AG08396 (cell line): ENCODE data around the gene RRAGD.

Experiments
- DNase-seq: peaks from one replicate; pipeline ENCODE4 v3.0.0; 2012; ENCODE audit warnings: low spot score, mixed read lengths

The RRAGD gene

DNA sequence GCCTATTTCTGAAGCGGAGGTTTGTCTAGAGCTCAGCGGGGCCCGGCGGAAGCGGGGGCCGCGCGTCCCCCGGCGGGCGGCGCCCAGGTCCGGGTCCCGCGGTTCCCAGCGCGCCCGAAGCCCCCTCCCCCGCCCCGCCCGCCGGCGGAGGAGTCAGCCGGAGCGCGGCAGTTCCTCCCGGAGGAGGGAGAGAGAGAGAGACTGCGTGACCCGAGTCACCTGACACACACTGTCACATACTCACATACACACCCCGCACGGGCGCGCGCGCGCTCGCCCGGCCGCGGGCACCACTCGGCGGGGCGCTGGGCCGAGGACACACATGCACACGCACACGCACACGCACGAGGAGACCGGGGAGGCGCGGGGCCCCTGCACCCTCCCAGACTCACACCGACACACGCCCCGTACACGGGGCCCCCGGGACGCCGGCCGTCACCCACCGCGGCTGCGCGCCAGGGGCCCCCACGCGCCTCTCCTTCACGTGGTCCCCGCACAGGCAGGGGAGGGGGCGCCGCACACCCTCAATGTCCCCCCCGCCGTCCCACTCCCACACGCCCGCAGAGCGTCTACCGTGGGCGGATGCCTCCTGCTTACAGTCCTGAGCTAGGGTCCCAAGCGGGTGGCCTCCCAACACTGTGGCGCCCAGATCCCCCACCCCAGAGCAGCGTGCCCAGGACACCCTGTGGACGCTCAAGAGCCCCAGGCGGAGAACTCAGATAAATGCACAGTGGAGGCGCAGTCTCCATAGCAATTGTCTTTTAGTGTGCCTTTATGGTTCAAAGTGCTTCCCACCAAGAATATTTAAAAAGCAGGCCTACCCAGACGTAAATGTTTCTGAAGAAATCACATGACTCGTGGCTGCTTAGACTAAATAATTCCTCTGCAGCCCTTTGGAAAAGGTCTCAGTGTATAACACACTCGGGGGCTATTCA lies at the start of gene RRAGD:
Gene RRAGD (minus strand): TSS at position 203 of the 935 bp plus-strand sequence. CDS start 280 bp downstream, outside the sequence.
- DNase-seq = peak; percentile 65

GRCh38 chr6:89460713-89461112 lies 48.6 kb upstream of the RRAGD start:
- no peak for DNase-seq

DNA sequence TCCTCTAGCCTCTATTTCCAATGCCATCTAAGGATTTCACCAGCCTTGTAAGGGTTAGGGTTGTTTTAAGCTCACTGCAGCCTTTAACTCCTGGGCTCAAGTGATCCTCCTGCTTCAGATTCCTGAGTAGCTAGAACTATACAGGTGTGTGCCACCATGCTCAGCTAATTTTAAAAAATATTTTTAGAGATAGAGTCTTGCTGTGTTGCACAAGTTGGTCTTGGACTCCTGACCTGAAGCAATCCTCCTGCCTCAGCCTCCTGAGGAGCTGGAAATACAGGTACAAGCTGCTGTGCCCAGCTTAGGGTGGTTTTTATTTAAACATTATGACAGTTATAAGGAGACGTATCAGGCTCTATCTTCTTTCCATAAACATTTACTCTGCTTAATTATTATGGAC lies 47.4 kb upstream of the RRAGD start:
- no peak for DNase-seq

DNA sequence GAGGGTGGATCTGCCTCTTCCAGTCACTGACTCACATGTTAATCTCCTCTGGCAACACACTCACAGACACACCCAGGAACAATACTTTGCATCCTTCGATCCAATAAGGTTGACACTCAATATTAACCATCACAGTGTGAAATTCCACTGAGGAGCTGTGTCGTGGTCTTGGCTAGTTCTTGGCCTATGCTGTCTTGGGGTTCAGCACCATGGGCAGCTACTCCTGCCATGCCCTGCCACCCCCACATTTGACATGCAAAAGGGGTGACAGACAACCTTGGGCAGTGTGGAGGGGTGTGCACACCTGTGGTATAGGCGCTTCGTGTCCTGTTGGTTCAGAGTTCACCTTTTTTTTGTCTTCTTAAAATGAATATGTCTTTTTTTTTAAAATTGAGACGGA lies 46.6 kb upstream of the RRAGD start:
- no peak for DNase-seq

- no peak for DNase-seq
Measured at GRCh38 chr6:89454300-89454699, 42.2 kb upstream of the RRAGD start.

DNA sequence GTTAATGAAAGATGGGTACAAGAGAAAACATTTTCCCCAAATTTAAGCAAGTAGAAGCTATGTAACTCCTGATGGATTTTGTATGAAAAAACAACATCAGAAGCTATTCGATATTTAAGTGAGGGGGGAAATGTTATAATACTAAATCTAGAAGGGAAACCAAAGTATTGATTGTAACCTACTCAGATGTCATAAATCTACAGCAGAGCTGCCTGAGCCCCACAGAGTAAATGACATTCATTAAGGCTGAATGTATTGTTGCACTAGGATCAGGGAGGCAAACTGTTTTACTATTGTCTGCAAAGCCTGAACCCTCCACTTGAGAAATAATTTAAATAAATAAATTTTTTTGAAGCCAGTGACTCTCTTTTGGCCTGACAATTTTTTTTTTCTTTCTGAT lies 40.2 kb upstream of the RRAGD start:
- DNase-seq = no peak

DNA sequence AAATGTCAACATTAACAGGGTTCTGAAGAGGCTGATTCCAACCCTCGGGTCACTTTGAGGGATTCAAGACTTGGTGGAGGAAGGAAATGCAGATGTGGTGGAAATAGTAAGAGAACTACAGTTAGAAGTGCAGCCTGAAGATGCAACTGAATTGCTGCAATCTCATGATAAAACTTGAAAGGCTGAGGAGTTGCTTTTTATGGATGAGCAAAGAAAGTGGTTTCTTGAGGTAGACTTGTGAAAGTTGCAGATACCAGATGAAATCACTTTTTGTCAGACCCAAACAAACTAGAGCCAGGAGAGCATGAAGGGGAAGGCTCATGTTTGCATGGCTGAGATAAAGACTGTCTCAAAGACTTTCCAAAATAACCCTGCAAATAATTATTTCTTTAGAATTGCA lies 37.1 kb upstream of the RRAGD start:
- no peak for DNase-seq

- DNase-seq = no peak
Measured at GRCh38 chr6:89443658-89444057, 31.6 kb upstream of the RRAGD start.

GRCh38 chr6:89440200-89440599 lies 28.1 kb upstream of the RRAGD start:
- DNase-seq = no peak

DNA sequence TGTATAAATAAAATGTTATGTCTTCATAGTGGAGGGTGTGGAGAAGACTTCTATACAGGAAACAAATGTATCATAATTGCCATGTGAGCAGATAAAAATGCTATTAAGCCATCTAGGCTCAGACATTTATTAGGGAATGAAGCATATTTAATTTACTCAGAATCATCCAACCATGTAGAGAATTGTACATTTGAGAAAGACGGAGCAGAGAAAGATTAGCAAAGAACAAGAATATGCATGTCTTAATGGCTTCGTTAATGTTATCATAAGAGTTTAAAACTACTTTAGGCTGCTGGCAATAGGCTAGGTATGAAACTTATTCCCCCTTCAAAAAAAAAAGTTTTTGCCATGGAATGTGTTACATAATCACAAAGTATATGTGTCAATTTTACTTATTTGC lies 26.9 kb upstream of the RRAGD start:
- no peak for DNase-seq

DNA sequence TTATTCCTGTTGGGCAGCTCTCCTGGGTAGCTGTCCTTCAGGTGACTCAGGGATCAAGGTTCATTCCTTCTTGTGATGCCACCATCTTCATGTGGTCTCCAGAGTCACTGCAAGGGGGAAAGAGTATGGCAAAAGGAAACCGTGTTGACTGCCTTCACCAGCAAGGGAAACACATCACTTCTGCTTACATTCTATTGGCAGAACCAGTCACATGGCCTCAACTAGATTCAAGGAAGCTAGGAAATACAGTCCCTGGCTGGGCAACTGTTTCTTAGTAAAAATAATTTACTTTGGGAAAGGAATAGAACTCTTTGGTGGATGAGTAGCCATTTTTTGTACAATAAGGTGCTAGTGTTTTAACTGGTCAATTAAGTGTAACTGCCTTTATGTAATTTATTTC lies 26.2 kb upstream of the RRAGD start:
- no peak for DNase-seq

- DNase-seq = no peak
Measured at GRCh38 chr6:89436226-89436625, 24.2 kb upstream of the RRAGD start.

DNA sequence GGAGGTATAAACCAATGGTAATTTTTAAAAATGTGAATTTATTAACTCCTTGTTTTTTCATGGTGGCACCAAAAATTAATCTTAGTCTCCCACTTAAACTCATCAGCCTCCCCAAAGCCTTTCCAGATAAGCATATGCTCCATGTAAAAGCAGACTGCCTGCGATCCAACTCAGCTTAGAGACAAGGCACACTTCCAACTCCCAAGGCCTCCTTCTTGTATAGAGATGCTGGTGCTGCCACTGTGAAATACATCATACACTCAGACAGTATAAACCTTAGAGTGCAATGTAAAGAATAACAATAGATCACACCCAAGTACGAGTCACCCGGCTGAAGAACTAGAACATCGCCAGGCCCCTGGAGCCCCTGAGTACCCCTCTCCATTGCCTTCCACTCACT lies 22.9 kb upstream of the RRAGD start:
- DNase-seq = no peak

- DNase-seq = no peak
Measured at GRCh38 chr6:89434150-89434499, 22.1 kb upstream of the RRAGD start.

- no peak for DNase-seq
Measured at GRCh38 chr6:89433252-89434149, 21.4 kb upstream of the RRAGD start.

DNA sequence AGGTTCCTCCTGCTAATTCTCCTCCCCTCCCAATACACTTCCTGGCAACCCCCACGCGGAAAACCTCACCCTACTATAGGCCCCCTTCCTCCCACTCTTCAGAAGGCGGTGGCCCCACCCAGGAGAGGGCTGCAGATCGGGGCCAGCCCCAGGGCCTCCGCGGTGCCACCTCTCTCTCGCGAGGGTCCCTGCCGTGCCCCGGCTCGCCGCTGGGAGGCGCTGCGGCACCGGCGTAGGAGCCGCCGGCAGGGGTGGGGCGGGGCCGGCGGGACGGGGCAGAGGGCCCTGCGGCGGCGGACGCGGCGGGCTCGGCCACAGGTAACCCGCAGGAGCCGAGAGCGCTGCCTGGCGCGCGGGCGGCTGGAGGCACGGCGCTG lies 20.8 kb upstream of the RRAGD start, which contains the start of gene ANKRD6:
Gene ANKRD6 (plus strand): TSS at position 278 of the 377 bp plus-strand sequence. CDS start 133,825 bp downstream, outside the sequence.
- DNase-seq = peak; percentile 90

GRCh38 chr6:89430201-89430962 lies 18.3 kb upstream of the RRAGD start:
- DNase-seq = no peak

DNA sequence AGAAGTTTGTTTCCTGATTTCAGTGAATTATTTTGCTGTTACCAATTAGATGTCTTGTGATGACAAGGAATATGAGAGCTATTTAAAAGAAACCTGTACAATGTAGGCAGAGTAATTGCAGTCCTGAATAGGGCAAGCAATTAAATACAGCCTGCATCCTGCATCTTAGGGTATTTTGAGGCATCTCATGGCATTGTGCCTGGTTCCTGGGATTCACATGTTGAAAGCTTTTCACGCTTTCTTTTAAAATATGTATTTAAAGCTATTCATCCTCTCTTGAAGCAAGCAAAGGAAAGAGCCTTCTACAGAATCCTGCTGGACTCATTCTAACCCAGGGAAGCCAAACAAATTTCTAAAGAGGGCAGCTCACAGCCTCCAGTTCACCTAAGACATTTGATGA lies 4.7 kb upstream of the RRAGD start:
- no peak for DNase-seq

DNA sequence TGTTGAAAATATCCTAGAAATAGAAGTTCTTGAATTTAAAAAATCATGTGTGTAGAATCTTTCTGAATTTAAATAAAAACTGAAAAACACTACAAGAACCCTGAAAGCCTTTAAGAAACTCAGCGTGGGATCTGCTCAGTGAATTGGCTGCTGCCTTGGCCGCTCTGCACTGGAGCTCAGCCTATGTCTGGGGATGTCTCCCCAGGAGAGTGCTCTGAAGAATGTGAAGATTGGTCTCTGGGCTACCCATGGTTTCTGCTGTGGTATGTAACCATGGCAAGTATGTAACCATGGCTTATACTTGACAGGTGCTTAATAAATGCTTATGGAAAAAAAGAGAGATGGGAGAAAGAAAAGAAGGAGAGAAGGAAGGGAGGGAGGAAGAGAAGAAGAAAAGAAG lies 3.1 kb upstream of the RRAGD start:
- DNase-seq = no peak

DNA sequence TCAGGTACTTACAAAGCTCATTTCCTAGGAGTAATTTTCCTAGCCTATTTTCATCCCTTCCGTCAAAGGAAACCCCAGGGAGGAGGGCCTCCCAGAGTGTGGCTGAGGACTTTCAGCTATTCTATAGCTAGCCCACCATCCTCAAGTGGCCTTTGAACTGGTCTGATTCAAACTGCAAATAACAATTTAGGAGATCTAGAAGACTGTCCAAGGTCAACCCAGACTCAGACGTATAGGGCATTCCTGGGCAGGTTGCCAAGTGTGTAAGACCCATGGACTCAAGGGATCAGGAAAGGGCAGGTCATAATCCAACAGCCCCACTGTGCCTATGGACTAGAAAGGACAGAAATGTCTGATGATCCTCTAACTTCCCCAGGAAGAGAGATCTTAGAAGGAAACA lies 2.1 kb upstream of the RRAGD start:
- no peak for DNase-seq

DNA sequence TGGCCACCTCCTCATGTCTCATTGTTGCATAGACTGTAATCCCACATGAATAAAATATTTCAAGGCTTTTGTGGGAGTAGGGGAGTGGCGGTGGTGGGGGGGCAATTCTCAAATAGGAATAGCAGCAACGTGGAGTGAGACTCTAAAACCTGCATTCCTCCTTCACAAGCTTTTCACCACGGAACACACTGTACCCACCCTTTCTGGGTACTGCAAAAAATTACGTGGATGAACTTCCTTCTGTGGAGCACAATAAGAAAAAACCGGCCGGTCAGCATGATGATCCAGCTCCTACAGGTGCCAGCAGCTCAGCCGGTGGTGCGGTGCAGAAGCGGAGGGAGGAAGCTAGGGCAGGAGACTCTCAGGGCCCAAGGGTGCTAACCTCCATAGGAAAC lies 930 bp upstream of the RRAGD start:
- DNase-seq = no peak
